ENCODE results near the gene NODAL.

The NODAL gene

GRCh38 chr10:70478191-70479164 is 37.0 kb upstream of the NODAL start, which contains the start of gene PALD1:
TSS of gene PALD1 (plus strand) at chr10:70478767. CDS start at chr10:70525952, 47,185 bp downstream.
- peak within 1 kb of the TSS; percentile 92 for H3K4me3 ChIP-seq (ENCODE audit: low read depth, low read length)

GRCh38 chr10:70477661-70478162 is 36.2 kb upstream of the NODAL start:
- Histone ChIP-seq H3K9me3 (ENCODE audit: control insufficient read depth, insufficient read depth, low read length) (no peaks in the 10 kb centered on the region), H3K27me3 (ENCODE audit: control insufficient read depth, insufficient read depth, low read length) (peaks cover 13% of the 10 kb centered on the region), H3K4me1 (ENCODE audit: control insufficient read depth, insufficient read depth, low read length) (peaks cover 32% of the 10 kb centered on the region), H3K36me3 (ENCODE audit: control insufficient read depth, insufficient read depth, low read length) (peaks cover 4% of the 10 kb centered on the region; the same call in 1 of the 2 replicates), H3K4me3 (ENCODE audit: low read depth, low read length) (peak overlapping the region; percentile 92), H3K27ac (ENCODE audit: low read depth, low read length) (peak overlapping the region; percentile 85), H3K9ac (ENCODE audit: low read depth, low read length) (peak overlapping the region; percentile 61; the same call in 1 of the 2 replicates)

More at GRCh38 chr10:70478191-70479164, 37.0 kb upstream of the NODAL start, which contains the start of gene PALD1:
- peak within 1 kb of the TSS; percentile 85 for H3K27ac ChIP-seq (ENCODE audit: low read depth, low read length)
- peak within 1 kb of the TSS; percentile 61 for H3K9ac ChIP-seq (ENCODE audit: low read depth, low read length)
- peaks cover 13% of the 10 kb centered on the region for H3K27me3 ChIP-seq (ENCODE audit: control insufficient read depth, insufficient read depth, low read length)
- peaks cover 4% of the 10 kb centered on the region; the same call in 1 of the 2 replicates for H3K36me3 ChIP-seq (ENCODE audit: control insufficient read depth, insufficient read depth, low read length)
- peaks cover 32% of the 10 kb centered on the region for H3K4me1 ChIP-seq (ENCODE audit: control insufficient read depth, insufficient read depth, low read length)
- no peaks in the 10 kb centered on the region for H3K9me3 ChIP-seq (ENCODE audit: control insufficient read depth, insufficient read depth, low read length)

- Histone ChIP-seq H3K9ac (ENCODE audit: low read depth, low read length) (no peak overlapping the region), H3K4me1 (ENCODE audit: control insufficient read depth, insufficient read depth, low read length) (peaks cover 32% of the 10 kb centered on the region), H3K36me3 (ENCODE audit: control insufficient read depth, insufficient read depth, low read length) (peaks cover 4% of the 10 kb centered on the region; the same call in 1 of the 2 replicates), H3K9me3 (ENCODE audit: control insufficient read depth, insufficient read depth, low read length) (no peaks in the 10 kb centered on the region), H3K4me3 (ENCODE audit: low read depth, low read length) (no peak overlapping the region), H3K27me3 (ENCODE audit: control insufficient read depth, insufficient read depth, low read length) (peaks cover 13% of the 10 kb centered on the region), H3K27ac (ENCODE audit: low read depth, low read length) (no peak overlapping the region)
These were observed 35.0 kb upstream of the NODAL start for GRCh38 chr10:70476249-70477035.

- peaks cover 1% of the 10 kb centered on the region; the same call in 1 of the 2 replicates for H3K36me3 ChIP-seq (ENCODE audit: control insufficient read depth, insufficient read depth, low read length)
- peaks cover 25% of the 10 kb centered on the region for H3K4me1 ChIP-seq (ENCODE audit: control insufficient read depth, insufficient read depth, low read length)
- peaks cover 13% of the 10 kb centered on the region for H3K27me3 ChIP-seq (ENCODE audit: control insufficient read depth, insufficient read depth, low read length)
- no peaks in the 10 kb centered on the region for H3K9me3 ChIP-seq (ENCODE audit: control insufficient read depth, insufficient read depth, low read length)
- no peak overlapping the region for H3K4me3 ChIP-seq (ENCODE audit: low read depth, low read length)
- no peak overlapping the region for H3K27ac ChIP-seq (ENCODE audit: low read depth, low read length)
- H3K9ac ChIP-seq (ENCODE audit: low read depth, low read length): no peak overlapping the region
These were observed 34.2 kb upstream of the NODAL start for GRCh38 chr10:70475661-70476060.

GRCh38 chr10:70474780-70475179 is 33.3 kb upstream of the NODAL start:
- H3K4me1 ChIP-seq (ENCODE audit: control insufficient read depth, insufficient read depth, low read length): peaks cover 16% of the 10 kb centered on the region
- H3K27me3 ChIP-seq (ENCODE audit: control insufficient read depth, insufficient read depth, low read length): peaks cover 13% of the 10 kb centered on the region
- H3K27ac ChIP-seq (ENCODE audit: low read depth, low read length): no peak overlapping the region
- H3K9ac ChIP-seq (ENCODE audit: low read depth, low read length): no peak overlapping the region
- no peaks in the 10 kb centered on the region for H3K36me3 ChIP-seq (ENCODE audit: control insufficient read depth, insufficient read depth, low read length)
- no peak overlapping the region for H3K4me3 ChIP-seq (ENCODE audit: low read depth, low read length)
- no peaks in the 10 kb centered on the region for H3K9me3 ChIP-seq (ENCODE audit: control insufficient read depth, insufficient read depth, low read length)

GRCh38 chr10:70472799-70473454 is 31.4 kb upstream of the NODAL start:
- Histone ChIP-seq H3K36me3 (ENCODE audit: control insufficient read depth, insufficient read depth, low read length) (no peaks in the 10 kb centered on the region), H3K27me3 (ENCODE audit: control insufficient read depth, insufficient read depth, low read length) (peaks cover 10% of the 10 kb centered on the region), H3K4me1 (ENCODE audit: control insufficient read depth, insufficient read depth, low read length) (peaks cover 12% of the 10 kb centered on the region), H3K27ac (ENCODE audit: low read depth, low read length) (no peak overlapping the region), H3K9ac (ENCODE audit: low read depth, low read length) (no peak overlapping the region), H3K9me3 (ENCODE audit: control insufficient read depth, insufficient read depth, low read length) (no peaks in the 10 kb centered on the region), H3K4me3 (ENCODE audit: low read depth, low read length) (no peak overlapping the region)

GRCh38 chr10:70466951-70467350 is 25.5 kb upstream of the NODAL start:
- H3K4me3 ChIP-seq (ENCODE audit: low read depth, low read length): no peak overlapping the region
- H3K9ac ChIP-seq (ENCODE audit: low read depth, low read length): no peak overlapping the region
- H3K27me3 ChIP-seq (ENCODE audit: control insufficient read depth, insufficient read depth, low read length): no peaks in the 10 kb centered on the region
- H3K36me3 ChIP-seq (ENCODE audit: control insufficient read depth, insufficient read depth, low read length): no peaks in the 10 kb centered on the region
- no peaks in the 10 kb centered on the region for H3K9me3 ChIP-seq (ENCODE audit: control insufficient read depth, insufficient read depth, low read length)
- H3K4me1 ChIP-seq (ENCODE audit: control insufficient read depth, insufficient read depth, low read length): peaks cover 4% of the 10 kb centered on the region; the same call in 1 of the 2 replicates
- no peak overlapping the region for H3K27ac ChIP-seq (ENCODE audit: low read depth, low read length)

GRCh38 chr10:70465832-70466231 is 24.4 kb upstream of the NODAL start:
- Histone ChIP-seq H3K9ac (ENCODE audit: low read depth, low read length) (no peak overlapping the region), H3K4me3 (ENCODE audit: low read depth, low read length) (no peak overlapping the region), H3K27me3 (ENCODE audit: control insufficient read depth, insufficient read depth, low read length) (peaks cover 4% of the 10 kb centered on the region; the same call in 1 of the 2 replicates), H3K4me1 (ENCODE audit: control insufficient read depth, insufficient read depth, low read length) (peaks cover 4% of the 10 kb centered on the region; the same call in 1 of the 2 replicates), H3K36me3 (ENCODE audit: control insufficient read depth, insufficient read depth, low read length) (no peaks in the 10 kb centered on the region), H3K9me3 (ENCODE audit: control insufficient read depth, insufficient read depth, low read length) (no peaks in the 10 kb centered on the region), H3K27ac (ENCODE audit: low read depth, low read length) (no peak overlapping the region)

GRCh38 chr10:70465278-70465677 is 23.8 kb upstream of the NODAL start:
- Histone ChIP-seq H3K9me3 (ENCODE audit: control insufficient read depth, insufficient read depth, low read length) (no peaks in the 10 kb centered on the region), H3K36me3 (ENCODE audit: control insufficient read depth, insufficient read depth, low read length) (no peaks in the 10 kb centered on the region), H3K27ac (ENCODE audit: low read depth, low read length) (no peak overlapping the region), H3K9ac (ENCODE audit: low read depth, low read length) (no peak overlapping the region), H3K27me3 (ENCODE audit: control insufficient read depth, insufficient read depth, low read length) (peaks cover 7% of the 10 kb centered on the region), H3K4me3 (ENCODE audit: low read depth, low read length) (no peak overlapping the region), H3K4me1 (ENCODE audit: control insufficient read depth, insufficient read depth, low read length) (peaks cover 6% of the 10 kb centered on the region; the same call in 1 of the 2 replicates)

- Histone ChIP-seq H3K36me3 (ENCODE audit: control insufficient read depth, insufficient read depth, low read length) (no peaks in the 10 kb centered on the region), H3K9me3 (ENCODE audit: control insufficient read depth, insufficient read depth, low read length) (no peaks in the 10 kb centered on the region), H3K4me1 (ENCODE audit: control insufficient read depth, insufficient read depth, low read length) (peaks cover 12% of the 10 kb centered on the region), H3K27me3 (ENCODE audit: control insufficient read depth, insufficient read depth, low read length) (peaks cover 35% of the 10 kb centered on the region), H3K27ac (ENCODE audit: low read depth, low read length) (no peak overlapping the region), H3K4me3 (ENCODE audit: low read depth, low read length) (no peak overlapping the region), H3K9ac (ENCODE audit: low read depth, low read length) (no peak overlapping the region)
These were observed 21.0 kb upstream of the NODAL start for GRCh38 chr10:70462349-70462984.

All from HUES48 (cell line).